IPS-18c (cell line): ENCODE data around the gene CPXM1.

ENCODE experiments used
- H3K4me3 ChIP-seq: 2 replicates; pipeline ENCODE4 v1.7.0; 2013; ENCODE audit warnings: low read depth, mild to moderate bottlenecking, low read length, moderate library complexity; ENCODE audit not compliant: insufficient read depth
- H3K9me3 ChIP-seq: one replicate; pipeline ENCODE4 v1.6.1; 2013; ENCODE audit warnings: mild to moderate bottlenecking, low read length, moderate library complexity; ENCODE audit not compliant: control insufficient read depth, insufficient read depth

The CPXM1 gene

GRCh38 chr20:2800521-2801285, at the start of gene CPXM1:
Gene CPXM1, minus strand, starts transcription at chr20:2800627. Its CDS starts 55 bp downstream, at chr20:2800572.
- H3K4me3 ChIP-seq = peak within 1 kb of the TSS; percentile 88
- peaks cover 3% of the 10 kb centered on the region for H3K9me3 ChIP-seq

- Histone ChIP-seq H3K4me3 (no peak overlapping the region), H3K9me3 (no peaks in the 10 kb centered on the region)
Observed at GRCh38 chr20:2849529-2849928, 49.1 kb upstream of the CPXM1 start.

- Histone ChIP-seq H3K9me3 (no peaks in the 10 kb centered on the region), H3K4me3 (no peak overlapping the region)
Observed at GRCh38 chr20:2847802-2848201, 47.4 kb upstream of the CPXM1 start.

DNA sequence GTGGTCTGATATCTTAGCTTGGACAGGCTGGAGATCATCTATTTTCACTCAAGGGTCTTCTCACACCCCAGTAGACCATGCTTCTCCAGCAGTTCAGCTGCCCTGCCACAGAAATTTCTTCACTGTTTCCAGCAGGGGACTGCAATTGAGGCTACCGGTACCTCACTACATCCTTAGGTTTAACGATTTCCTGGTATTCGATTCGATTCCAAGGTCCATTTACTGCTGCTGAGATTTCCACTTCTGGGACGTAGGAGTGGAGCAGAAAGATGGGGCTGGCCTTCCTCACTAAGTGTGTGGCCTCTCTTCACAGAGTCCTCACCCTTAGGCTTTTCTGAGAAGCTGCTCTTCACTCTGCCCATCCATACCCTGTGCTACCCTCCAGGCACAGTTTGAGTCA, 46.3 kb upstream of the CPXM1 start:
- Histone ChIP-seq H3K9me3 (no peaks in the 10 kb centered on the region), H3K4me3 (no peak overlapping the region)

GRCh38 chr20:2845607-2846006, 45.2 kb upstream of the CPXM1 start:
- Histone ChIP-seq H3K4me3 (no peak overlapping the region), H3K9me3 (no peaks in the 10 kb centered on the region)

DNA sequence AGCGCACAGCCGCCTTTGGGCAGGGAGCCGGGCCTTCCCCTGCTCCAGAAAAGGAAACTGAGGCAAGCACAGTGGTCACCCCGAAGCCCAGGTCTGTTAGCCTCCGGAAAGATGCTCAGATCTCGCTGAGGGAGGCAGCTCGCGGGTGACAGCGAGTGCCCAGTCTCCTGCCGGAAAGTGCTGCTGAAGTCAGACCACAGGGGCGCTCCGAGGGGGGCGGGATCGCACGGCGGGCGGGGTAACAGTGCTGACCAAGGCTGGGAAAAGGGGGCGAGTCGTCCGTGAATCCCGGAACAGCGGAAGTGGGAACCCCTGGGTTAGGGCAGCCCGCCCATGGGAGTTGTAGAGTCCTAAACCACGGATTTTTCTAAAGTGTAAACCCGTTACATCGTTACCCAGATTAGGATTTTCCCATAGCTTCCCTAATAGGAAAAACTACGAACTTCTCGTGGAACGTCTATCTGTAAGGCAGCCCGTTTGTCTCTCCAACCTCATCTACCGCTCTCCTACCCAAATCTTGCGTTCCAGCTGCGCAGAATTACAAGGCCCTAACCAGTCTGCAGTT, 40.6 kb upstream of the CPXM1 start:
- Histone ChIP-seq H3K4me3 (peak overlapping the region; percentile 66), H3K9me3 (no peaks in the 10 kb centered on the region)

GRCh38 chr20:2840138-2840966, 39.9 kb upstream of the CPXM1 start, which contains the start of the genes PCED1A and VPS16:
Gene PCED1A, minus strand, starts transcription at chr20:2840655. Its CDS starts 743 bp downstream, at chr20:2839912.
Gene VPS16, plus strand, starts transcription at chr20:2840745. Its CDS starts 30 bp downstream, at chr20:2840775.
- no peaks in the 10 kb centered on the region for H3K9me3 ChIP-seq
- H3K4me3 ChIP-seq = peak within 1 kb of the TSS; percentile 66

DNA sequence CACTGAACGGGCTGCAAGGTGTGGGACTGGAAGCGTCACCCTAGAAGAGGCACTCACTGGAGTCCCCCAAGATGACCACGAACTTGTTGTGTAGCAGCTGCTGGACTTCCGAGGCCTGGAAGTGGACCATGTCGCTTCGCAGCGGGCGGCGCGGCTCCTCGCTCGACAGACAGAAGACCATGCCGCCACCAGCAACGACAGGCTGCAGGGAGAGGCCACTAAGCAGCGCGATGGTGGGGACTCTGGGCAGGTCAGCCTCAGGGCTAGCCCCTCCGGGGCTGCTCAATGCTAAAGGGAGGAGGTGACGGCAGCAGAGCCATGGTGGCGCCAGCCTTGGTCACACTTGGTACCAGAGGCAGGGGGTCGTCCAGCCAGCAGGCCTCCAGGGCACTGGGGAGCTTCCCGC, 39.3 kb upstream of the CPXM1 start:
- H3K9me3 ChIP-seq = no peaks in the 10 kb centered on the region
- H3K4me3 ChIP-seq = peak overlapping the region; percentile 66

DNA sequence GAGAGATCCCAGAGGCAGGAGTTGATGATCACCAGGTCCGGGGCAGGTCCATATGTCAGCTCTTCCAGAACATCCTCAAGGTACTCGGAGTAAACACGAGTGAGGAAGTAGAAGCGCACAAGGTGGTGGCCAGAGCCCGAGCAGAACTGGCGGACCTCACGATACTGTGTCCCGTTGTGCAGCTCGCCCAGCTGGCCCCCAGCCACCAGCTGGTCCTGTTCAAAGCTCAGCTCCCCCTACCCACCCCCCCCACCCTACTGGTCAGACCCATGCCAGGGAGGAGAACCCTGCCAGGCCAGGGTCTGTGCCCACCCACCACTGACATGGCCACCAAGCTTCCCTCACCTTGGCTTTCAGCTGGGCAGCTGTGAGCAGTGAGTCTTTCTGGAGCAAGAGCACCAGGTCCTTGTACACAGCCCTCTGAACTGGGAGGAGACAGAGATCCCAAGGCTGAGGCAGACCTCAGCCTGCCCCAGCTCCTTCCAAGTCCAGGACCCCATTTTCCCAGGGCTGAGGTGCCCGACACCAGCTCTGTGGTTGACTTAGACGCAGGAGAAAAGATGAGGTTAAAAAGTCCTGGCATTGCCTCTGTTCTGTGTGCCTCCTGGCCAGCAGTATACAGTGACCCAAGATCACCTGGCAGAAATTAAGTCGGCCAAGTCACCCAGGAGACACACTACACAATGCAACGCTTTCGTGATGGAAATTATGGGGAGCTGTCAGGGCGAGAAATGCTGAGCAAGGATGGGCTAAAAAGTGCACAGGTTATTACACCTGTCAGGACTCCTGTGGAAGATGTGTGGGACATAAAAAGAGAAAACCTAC, 38.6 kb upstream of the CPXM1 start:
- H3K4me3 ChIP-seq = no peak overlapping the region

GRCh38 chr20:2838170-2838797, 37.9 kb upstream of the CPXM1 start:
- Histone ChIP-seq H3K9me3 (no peaks in the 10 kb centered on the region), H3K4me3 (no peak overlapping the region)

More for the DNA sequence above, 38.6 kb upstream of the CPXM1 start:
- H3K9me3 ChIP-seq = no peaks in the 10 kb centered on the region

DNA sequence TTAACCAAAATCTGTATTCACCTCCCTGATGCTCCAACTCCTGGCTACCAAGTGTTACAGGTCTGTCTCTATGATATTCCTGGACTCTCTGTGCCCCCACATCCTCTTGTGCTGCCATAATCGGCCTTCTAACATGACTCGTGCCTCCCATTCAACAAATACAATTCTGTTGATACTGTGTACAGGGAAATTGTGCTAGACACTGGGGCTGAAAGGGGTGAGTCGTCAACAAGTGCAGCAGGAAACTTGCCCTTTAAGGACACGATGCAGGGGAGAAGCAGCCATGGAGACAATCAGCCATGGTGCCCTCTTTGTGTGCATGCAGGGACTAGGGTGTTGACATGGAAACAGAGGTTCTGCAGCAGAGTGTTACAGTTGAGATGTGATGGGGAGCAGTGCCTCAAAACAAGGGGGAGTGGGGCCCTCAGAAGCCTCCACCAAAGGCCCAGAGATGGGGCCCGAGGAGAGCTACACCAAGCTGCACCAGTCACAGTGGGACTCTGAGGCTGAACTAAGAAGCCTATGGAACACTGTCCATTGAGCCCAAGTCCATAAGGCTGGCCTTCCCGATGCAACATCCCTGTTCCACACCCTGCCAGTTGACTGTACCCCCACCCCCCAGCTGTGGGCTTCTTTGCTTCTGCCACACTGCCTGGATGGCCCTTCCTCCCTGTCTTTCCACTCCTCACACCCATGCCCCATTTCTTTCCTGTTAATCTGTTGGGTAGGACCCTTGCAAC, 37.0 kb upstream of the CPXM1 start:
- no peak overlapping the region for H3K4me3 ChIP-seq
- H3K9me3 ChIP-seq = no peaks in the 10 kb centered on the region

DNA sequence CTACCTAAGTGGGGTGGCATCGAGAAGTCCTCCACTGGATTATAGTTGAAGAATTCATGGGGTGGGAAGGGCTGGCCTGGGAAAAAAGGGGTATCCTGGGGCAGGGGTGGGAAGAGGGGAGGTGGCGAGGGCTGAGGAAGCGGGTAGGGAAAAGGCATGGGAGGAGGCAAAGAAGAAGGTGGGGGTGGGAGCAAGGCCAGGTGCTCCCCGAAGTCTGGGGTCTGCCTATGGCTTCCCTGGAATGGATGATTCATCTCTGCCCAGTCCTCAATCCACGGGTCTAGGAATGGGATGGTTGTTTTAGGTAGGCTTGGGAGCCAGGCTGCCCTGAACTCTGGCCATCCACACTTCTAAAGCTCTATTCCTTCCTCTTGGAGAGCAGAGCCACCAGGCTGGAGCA, 35.6 kb upstream of the CPXM1 start:
- Histone ChIP-seq H3K4me3 (no peak overlapping the region), H3K9me3 (no peaks in the 10 kb centered on the region)

DNA sequence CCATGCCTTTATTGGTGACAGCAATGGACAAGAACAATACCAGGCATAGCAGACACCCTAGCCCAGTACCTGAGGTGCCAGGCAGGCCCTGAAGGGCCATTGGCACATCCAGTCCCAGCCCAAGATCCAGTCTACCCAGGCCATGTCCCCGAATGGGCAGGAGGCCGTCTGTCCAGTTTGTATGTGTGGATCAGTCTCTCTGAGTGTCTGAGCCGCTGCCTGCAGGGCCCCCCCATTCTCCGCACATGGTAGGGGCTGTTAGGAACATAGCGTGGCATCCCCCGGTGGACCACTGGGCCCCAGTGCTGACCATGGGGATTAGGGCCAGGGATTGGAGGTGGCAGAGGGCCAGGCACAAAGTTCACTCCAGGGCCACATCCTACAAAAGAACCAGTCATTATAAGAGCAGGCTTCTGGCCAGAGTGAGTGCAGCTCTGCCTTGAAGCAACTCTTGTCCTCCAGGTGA, 34.9 kb upstream of the CPXM1 start:
- Histone ChIP-seq H3K4me3 (no peak overlapping the region), H3K9me3 (no peaks in the 10 kb centered on the region)

DNA sequence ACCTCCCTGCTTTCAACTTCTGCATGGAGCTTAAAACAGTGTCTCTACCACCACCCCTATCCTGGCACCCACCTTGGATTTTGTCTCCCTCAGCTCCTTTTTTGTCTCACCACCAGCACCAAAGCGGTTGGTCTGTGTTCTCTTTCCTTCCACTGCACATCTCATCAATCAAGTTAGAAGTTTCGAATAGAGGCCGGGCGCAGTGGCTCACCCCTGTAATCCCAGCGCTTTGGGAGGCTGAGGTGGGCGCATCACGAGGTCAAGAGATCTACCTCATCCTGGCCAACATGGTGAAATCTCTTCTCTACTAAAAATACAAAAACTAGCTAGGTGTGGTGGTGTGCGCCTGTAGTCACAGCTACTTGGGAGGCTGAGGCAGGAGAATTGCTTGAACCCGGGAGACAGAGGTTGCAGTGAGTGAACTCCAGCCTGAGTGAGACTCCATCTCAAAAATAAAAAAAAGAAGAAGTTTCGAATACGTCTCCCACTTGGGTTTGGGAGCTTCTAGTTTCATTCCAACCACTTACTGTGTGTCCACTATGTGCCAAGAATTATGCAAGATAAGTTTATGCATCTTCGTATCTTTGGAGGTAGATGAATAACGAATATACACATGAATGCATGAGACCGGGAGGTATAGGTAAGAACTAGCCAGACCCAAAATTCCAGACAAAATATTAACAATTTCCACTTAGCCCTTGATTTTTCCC, 34.1 kb upstream of the CPXM1 start:
- no peaks in the 10 kb centered on the region for H3K9me3 ChIP-seq
- H3K4me3 ChIP-seq = no peak overlapping the region

DNA sequence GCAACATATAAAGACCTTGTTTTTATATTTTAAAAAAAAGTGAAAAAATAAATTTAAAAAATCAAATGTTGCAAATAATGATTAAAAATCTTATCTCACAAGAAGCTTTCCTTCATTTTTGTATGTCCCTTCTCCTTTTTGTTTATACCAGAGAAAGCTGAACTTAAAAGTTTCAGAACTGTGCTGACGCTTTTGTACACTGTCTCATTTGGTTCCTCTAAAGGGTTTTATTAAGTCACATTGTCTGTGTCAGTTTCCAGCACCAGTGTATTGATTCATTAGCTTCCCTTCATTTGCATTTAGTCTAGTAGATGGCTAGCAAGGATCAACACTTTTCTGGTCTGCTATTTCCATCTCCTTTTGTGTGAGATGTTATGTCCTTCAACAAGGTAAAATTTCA, 33.3 kb upstream of the CPXM1 start:
- no peak overlapping the region for H3K4me3 ChIP-seq

More for the DNA sequence above, 33.3 kb upstream of the CPXM1 start:
- no peaks in the 10 kb centered on the region for H3K9me3 ChIP-seq
